ENCODE measurements around the gene PIGM. TPM values are rescaled to one million over a fixed set of nuclear protein-coding genes. Genes with fewer than 3 reads are reported as not detected.
A peak's percentile ranks its signal among the peaks of the same experiment; 100 is the strongest.
"Not testable (repeated sequence)": the region's sequence is repeated elsewhere in the genome, so short reads cannot be mapped to it uniquely, and the experiment has no call there.

Gene PIGM
- total RNA-seq, 2 donors from 2014 or later, result 3.3 to 3.4 TPM

- DNase-seq (no peak), ATAC-seq (no peak)
- intact Hi-C loops (cut with DNase I), result no loop called here
These were observed 31.4 kb upstream of the PIGM start for GRCh38 chr1:160063176-160063575.

- DNase-seq (no peak), ATAC-seq (no peak)
- intact Hi-C loops (cut with DNase I), result no loop called here
These were observed 30.4 kb upstream of the PIGM start for GRCh38 chr1:160062230-160062532.

- intact Hi-C loops (cut with DNase I), result no loop called here
- DNase-seq (no peak), ATAC-seq (peak in 1 of 2 donors; percentile 10)
These were observed 29.8 kb upstream of the PIGM start for GRCh38 chr1:160061369-160062229.

GRCh38 chr1:160058087-160058486 lies 26.3 kb upstream of the PIGM start:
- no peak for DNase-seq
- no peak for ATAC-seq
- intact Hi-C loops (cut with DNase I), result no loop called here

- intact Hi-C loops (cut with DNase I), result no loop called here
- no peak for ATAC-seq
- DNase-seq, result no peak
These were observed 24.9 kb upstream of the PIGM start for GRCh38 chr1:160056648-160057169.

GRCh38 chr1:160053548-160054365 lies 22.0 kb upstream of the PIGM start:
- no peak for ATAC-seq
- intact Hi-C loops (cut with DNase I), result no loop called here

GRCh38 chr1:160052936-160053335 lies 21.1 kb upstream of the PIGM start:
- ATAC-seq, result no peak
- DNase-seq, result no peak
- intact Hi-C loops (cut with DNase I), result no loop called here

More at GRCh38 chr1:160053548-160054365, 22.0 kb upstream of the PIGM start:
- no peak for DNase-seq

- intact Hi-C loops (cut with DNase I), result no loop called here
- no peak for ATAC-seq
- DNase-seq, result no peak
These were observed 18.8 kb upstream of the PIGM start for GRCh38 chr1:160050619-160051018.

GRCh38 chr1:160050182-160050581 lies 18.4 kb upstream of the PIGM start:
- ATAC-seq; intact Hi-C loops (cut with DNase I): not testable (repeated sequence)

GRCh38 chr1:160049101-160049500 lies 17.3 kb upstream of the PIGM start:
- DNase-seq (no peak), ATAC-seq (no peak)
- intact Hi-C loops (cut with DNase I), result no loop called here

More at GRCh38 chr1:160050182-160050581, 18.4 kb upstream of the PIGM start:
- DNase-seq, result not testable (repeated sequence)

GRCh38 chr1:160048335-160048734 lies 16.5 kb upstream of the PIGM start:
- intact Hi-C loops (cut with DNase I), result loop anchor here in 1 of 2 donors (1.0 kb wide), 1 partner anchor 34 kb away; no protein-coding TSS in a partner anchor
- ATAC-seq, result no peak
- no peak for DNase-seq

GRCh38 chr1:160047111-160047991 lies 15.6 kb upstream of the PIGM start:
- DNase-seq (no peak), ATAC-seq (no peak)
- intact Hi-C loops (cut with DNase I), result no loop called here

GRCh38 chr1:160046494-160047110 lies 14.8 kb upstream of the PIGM start:
- ATAC-seq (peak; percentile 85 to 90), DNase-seq (peak; percentile 50)
- intact Hi-C loops (cut with DNase I), result no loop called here

- DNase-seq, result no peak
- no peak for ATAC-seq
- intact Hi-C loops (cut with DNase I), result no loop called here
These were observed 13.9 kb upstream of the PIGM start for GRCh38 chr1:160045653-160046052.

GRCh38 chr1:160043543-160043942 lies 11.8 kb upstream of the PIGM start:
- intact Hi-C loops (cut with DNase I), result no loop called here
- ATAC-seq, result no peak

GRCh38 chr1:160040476-160040875 lies 8.7 kb upstream of the PIGM start:
- DNase-seq (no peak), ATAC-seq (no peak)
- intact Hi-C loops (cut with DNase I), result no loop called here

More at GRCh38 chr1:160043543-160043942, 11.8 kb upstream of the PIGM start:
- no peak for DNase-seq

- DNase-seq (no peak), ATAC-seq (peak in 1 of 2 donors; percentile 58)
- intact Hi-C loops (cut with DNase I), result no loop called here
These were observed 503 bp upstream of the PIGM start for GRCh38 chr1:160032165-160032820.

Data from left cardiac atrium (tissue), 4 donors.